Astrocyte (in vitro differentiated cells and primary cell): ENCODE data around the gene KLHL5.

ENCODE experiments used
- EZH2 ChIP-seq: IDR thresholded peaks from 2 replicates; pipeline ENCODE4 v1.6.1; 2012; ENCODE audit warnings: mild to moderate bottlenecking, low read length, inconsistent platforms; ENCODE audit not compliant: insufficient read depth
- TF ChIP-seq, protein P1 (sequence below): IDR thresholded peaks from 2 replicates; pipeline ENCODE4 v1.5.1; 2011; ENCODE audit warnings: low read depth, mild to moderate bottlenecking, inconsistent platforms, low read length, moderate library complexity; ENCODE audit not compliant: insufficient read depth

DNA sequence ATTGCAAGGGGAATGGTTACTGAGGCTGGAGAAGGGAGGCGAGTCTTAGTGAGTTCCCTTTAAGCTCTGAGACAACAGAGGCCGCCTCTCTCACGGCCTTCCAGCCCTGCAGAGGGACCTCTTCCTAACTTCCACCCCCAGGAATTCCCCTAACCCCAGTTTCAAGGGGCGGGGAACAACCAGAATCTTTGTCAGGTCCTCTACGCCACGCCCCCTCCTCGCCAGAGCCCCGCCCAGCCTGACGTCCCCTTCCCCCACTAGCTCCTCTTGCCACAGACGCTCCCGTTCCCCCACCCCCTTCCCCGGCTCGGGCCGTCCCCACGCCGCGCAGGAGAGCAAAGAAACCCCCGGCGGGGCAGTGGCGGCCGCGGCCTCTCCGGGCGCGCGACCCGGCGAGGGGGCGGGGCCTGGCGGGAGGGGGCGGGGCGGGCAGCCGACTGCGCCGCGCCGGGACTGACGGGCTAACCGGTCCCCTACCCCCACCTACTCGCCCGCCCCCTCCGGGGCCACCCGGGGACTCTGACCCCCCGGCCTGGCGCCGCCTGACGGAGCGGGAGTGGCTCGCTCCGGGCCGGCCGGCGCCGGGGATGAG, 17.6 kb upstream of the KLHL5 start:
- no peak for TF ChIP-seq EZH2
- TF ChIP-seq, protein P1, sequence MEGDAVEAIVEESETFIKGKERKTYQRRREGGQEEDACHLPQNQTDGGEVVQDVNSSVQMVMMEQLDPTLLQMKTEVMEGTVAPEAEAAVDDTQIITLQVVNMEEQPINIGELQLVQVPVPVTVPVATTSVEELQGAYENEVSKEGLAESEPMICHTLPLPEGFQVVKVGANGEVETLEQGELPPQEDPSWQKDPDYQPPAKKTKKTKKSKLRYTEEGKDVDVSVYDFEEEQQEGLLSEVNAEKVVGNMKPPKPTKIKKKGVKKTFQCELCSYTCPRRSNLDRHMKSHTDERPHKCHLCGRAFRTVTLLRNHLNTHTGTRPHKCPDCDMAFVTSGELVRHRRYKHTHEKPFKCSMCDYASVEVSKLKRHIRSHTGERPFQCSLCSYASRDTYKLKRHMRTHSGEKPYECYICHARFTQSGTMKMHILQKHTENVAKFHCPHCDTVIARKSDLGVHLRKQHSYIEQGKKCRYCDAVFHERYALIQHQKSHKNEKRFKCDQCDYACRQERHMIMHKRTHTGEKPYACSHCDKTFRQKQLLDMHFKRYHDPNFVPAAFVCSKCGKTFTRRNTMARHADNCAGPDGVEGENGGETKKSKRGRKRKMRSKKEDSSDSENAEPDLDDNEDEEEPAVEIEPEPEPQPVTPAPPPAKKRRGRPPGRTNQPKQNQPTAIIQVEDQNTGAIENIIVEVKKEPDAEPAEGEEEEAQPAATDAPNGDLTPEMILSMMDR = no peak
